HL-60 (cell line): ENCODE data around the gene DNAH8.

Experiments
- DNase-seq, 2 experiments: peaks; one replicate each; pipeline ENCODE4 v3.0.0-alpha.2; 2010 to 2020; ENCODE audit warnings: low read depth in 1 of 2, low spot score in 1 of 2
- H3K27ac ChIP-seq: fragments of 250-450 bp; sonication (Bioruptor Pico); replicated peaks from 2 replicates; pipeline ENCODE4 v1.5.1; 2020; ENCODE audit warnings: mild to moderate bottlenecking, moderate library complexity
- H3K27me3 ChIP-seq: fragments of 250-450 bp; sonication (Bioruptor Pico); 2 replicates; pipeline ENCODE4 v1.5.1; 2021; ENCODE audit warnings: mild to moderate bottlenecking, moderate library complexity; ENCODE audit not compliant: insufficient read depth, poor library complexity, severe bottlenecking
- H3K4me3 ChIP-seq: replicated peaks from 2 replicates; pipeline ENCODE4 v1.5.1; 2011; ENCODE audit warnings: mild to moderate bottlenecking, control low read depth, low read length; ENCODE audit not compliant: insufficient read depth
- CTCF ChIP-seq: IDR thresholded peaks from one replicate; pipeline ENCODE4 v1.5.1; 2011; ENCODE audit warnings: low read length, control low read depth, inconsistent platforms; ENCODE audit not compliant: insufficient read depth
- GABPA ChIP-seq: IDR thresholded peaks from 2 replicates; pipeline ENCODE4 v1.6.1; 2012; ENCODE audit warnings: low read depth
- POLR2AphosphoS5 ChIP-seq: IDR thresholded peaks from 2 replicates; pipeline ENCODE4 v1.6.1; 2012; ENCODE audit warnings: low read depth
- REST ChIP-seq: IDR thresholded peaks from 2 replicates; pipeline ENCODE4 v1.6.1; 2012; ENCODE audit warnings: low read depth; ENCODE audit not compliant: insufficient replicate concordance
- SPI1 ChIP-seq: IDR thresholded peaks from 2 replicates; pipeline ENCODE4 v1.6.1; 2012; ENCODE audit warnings: low read depth, mild to moderate bottlenecking, borderline replicate concordance

The DNAH8 gene

GRCh38 chr6:38723783-38724182, 8.7 kb downstream of the DNAH8 start:
- Histone ChIP-seq H3K27me3 (no peaks in the 10 kb centered on the region), H3K4me3 (no peak overlapping the region), H3K27ac (no peak overlapping the region)
- TF ChIP-seq POLR2AphosphoS5 (no peak), SPI1 (no peak), REST (no peak), CTCF (no peak), GABPA (no peak)
- DNase-seq = no peak

GRCh38 chr6:38724343-38724742, 9.2 kb downstream of the DNAH8 start:
- DNase-seq = no peak
- no peak for TF ChIP-seq POLR2AphosphoS5
- TF ChIP-seq REST = no peak
- TF ChIP-seq CTCF = no peak
- TF ChIP-seq SPI1 = no peak
- TF ChIP-seq GABPA = no peak
- Histone ChIP-seq H3K4me3 (no peak overlapping the region), H3K27ac (no peak overlapping the region), H3K27me3 (no peaks in the 10 kb centered on the region)

GRCh38 chr6:38725414-38726183, 10.5 kb downstream of the DNAH8 start:
- no peak overlapping the region for H3K27ac ChIP-seq
- no peak for DNase-seq
- no peaks in the 10 kb centered on the region for H3K27me3 ChIP-seq
- no peak overlapping the region for H3K4me3 ChIP-seq
- no peak for TF ChIP-seq POLR2AphosphoS5
- TF ChIP-seq SPI1 = no peak
- no peak for TF ChIP-seq GABPA
- TF ChIP-seq CTCF = no peak
- no peak for TF ChIP-seq REST
